Psoas muscle (tissue), 8 donors: ENCODE results near the gene PTGR3. TPM values are rescaled to one million over a fixed set of nuclear protein-coding genes. Genes with fewer than 3 reads are reported as not detected.

Experiments used
- ATAC-seq, 4 donors: fragments of 200-7000 bp; cut with Tn5 transposase; one replicate each; pipeline ENCODE4 v1.9.1; 2020; ENCODE audit warnings: moderate library complexity in 3 of 4, mild to moderate bottlenecking in 2 of 4
- DNase-seq, 2 donors: peaks; one replicate each; pipeline ENCODE4 v3.0.0-alpha.2; 2020
- H3K27ac ChIP-seq: fragments of 200-600 bp; one replicate; pipeline ENCODE4 v1.8.0; 2022
- H3K27me3 ChIP-seq, 3 donors: fragments of 200-600 bp in 1 of 3; one replicate each; pipeline versions ENCODE4 v1.6.1 to v1.8.0; 2013 to 2022; ENCODE audit warnings: low read length in 2 of 3, mild to moderate bottlenecking in 2 of 3, moderate library complexity in 1 of 3; ENCODE audit not compliant: insufficient read depth in 3 of 3
- H3K36me3 ChIP-seq, 2 donors: fragments of 200-600 bp in 1 of 2; one replicate each; pipeline versions ENCODE4 v1.6.1 to v1.8.0; 2013 to 2022; ENCODE audit warnings: low read depth in 1 of 2, mild to moderate bottlenecking in 1 of 2, moderate library complexity in 1 of 2; ENCODE audit not compliant: insufficient read depth in 1 of 2
- H3K4me1 ChIP-seq: fragments of 200-600 bp; one replicate; pipeline ENCODE4 v1.8.0; 2022
- H3K4me3 ChIP-seq: fragments of 200-600 bp; one replicate; pipeline ENCODE4 v1.8.0; 2022; ENCODE audit warnings: mild to moderate bottlenecking
- H3K9me3 ChIP-seq: fragments of 200-600 bp; one replicate; pipeline ENCODE4 v1.8.0; 2022
- CTCF ChIP-seq: fragments of 200-600 bp; IDR thresholded peaks from one replicate; pipeline ENCODE4 v1.8.0; 2022; ENCODE audit warnings: antibody characterized with exemption
- WGBS, 3 donors: extraction: QIAGEN DNeasy Blood & Tissue Kit; methylation state at CpG; one replicate each; pipeline versions ENCODE4 v1.1.6 to v1.1.7; 2013; 5-methylcytosine and 5-hydroxymethylcytosine counted together
- intact Hi-C, 2 donors: fragments of 100-400 bp; cut with DNase I; formaldehyde crosslinking; loops; one replicate each; pipeline versions ENCODE4 v1.11.0 to v1.14.2; 2022
- polyA plus RNA-seq, 3 donors: library from polyadenylated mRNA; stranded (reverse); fragments of 200-250 nt; gene quantifications; one replicate each; pipeline ENCODE4 v1.2.3, GENCODE V29; 2013
- total RNA-seq, 4 donors: library from RNA; stranded (reverse); fragmentation: NEBNext Ultra II Directional in 2 of 4; extraction: Animal tissue kit (Norgen Biotek cat#: 25700) in 2 of 4; gene quantifications; one replicate each; pipeline versions ENCODE4 v1.2.1 to v1.2.4, GENCODE V29; 2021 to 2023
- donor health status: healthy with polysubstance abuse.
- donor health status: DM: no; HTN: no; CAD: no; lungs with moderate emphysema.
- donor health status: Bipolar disorder and iron deficiency.
- donor health status: healthy.
- donor health status: DM: yes; HTN: yes; CAD: no.
- donor health status: DM: no; HTN: no; CAD: no.
- donor health status: DM: no; HTN: no; CAD: no.
- donor health status: DM: yes; HTN: yes; CAD: no.

PTGR3 gene
- total and polyA plus RNA-seq, 7 donors = 20.6 to 66.4 (median 31.7) TPM

- DNase-seq = no peak
- WGBS, 3 donors = 0% methylated on average over 8 of the region's 8 CpGs
- ATAC-seq = no peak
- no peaks in the 10 kb centered on the region for H3K36me3 ChIP-seq
- peak overlapping the region; percentile 99 for H3K27ac ChIP-seq
- peak overlapping the region; percentile 87 for H3K4me3 ChIP-seq
- intact Hi-C loops = loop anchor here (5.0 kb wide), 1 partner anchor 37 kb away; no protein-coding TSS in a partner anchor
- no peaks in the 10 kb centered on the region for H3K27me3 ChIP-seq
- no peaks in the 10 kb centered on the region for H3K9me3 ChIP-seq
- H3K4me1 ChIP-seq = peaks cover 50% of the 10 kb centered on the region
- no peak for TF ChIP-seq CTCF
Measured at GRCh38 chr18:75209951-75210258, 966 bp upstream of the PTGR3 start.

GRCh38 chr18:75208836-75209128 is 157 bp downstream of the PTGR3 start:
- Histone ChIP-seq H3K36me3 (no peaks in the 10 kb centered on the region), H3K9me3 (no peaks in the 10 kb centered on the region), H3K4me3 (peak overlapping the region; percentile 87), H3K27me3 (no peaks in the 10 kb centered on the region), H3K4me1 (peaks cover 43% of the 10 kb centered on the region), H3K27ac (peak overlapping the region; percentile 99)
- intact Hi-C loops = loop anchor here in 1 of 2 donors (1.0 to 5.0 kb wide), 2 partner anchors 39 to 77 kb away; no protein-coding TSS in a partner anchor
- 0% methylated on average over 5 to 34 of the region's 34 CpGs for WGBS, 3 donors
- DNase-seq = no peak
- no peak for ATAC-seq
- TF ChIP-seq CTCF = no peak

- ATAC-seq (peak; percentile 28 to 44 (median 42)), DNase-seq (peak; percentile 63 to 82)
- no peaks in the 10 kb centered on the region for H3K36me3 ChIP-seq
- 0% methylated on average over 43 to 65 of the region's 65 CpGs for WGBS, 3 donors
- H3K9me3 ChIP-seq = no peaks in the 10 kb centered on the region
- H3K27ac ChIP-seq = peak overlapping the region; percentile 99
- H3K27me3 ChIP-seq = no peaks in the 10 kb centered on the region
- intact Hi-C loops = loop anchor here in 1 of 2 donors (1.0 to 5.0 kb wide), 2 partner anchors 39 to 77 kb away; no protein-coding TSS in a partner anchor
- H3K4me3 ChIP-seq = peak overlapping the region; percentile 87
- peaks cover 42% of the 10 kb centered on the region for H3K4me1 ChIP-seq
- peak; percentile 4 for TF ChIP-seq CTCF
Measured at GRCh38 chr18:75208155-75208835, 644 bp downstream of the PTGR3 start.

- no peak for DNase-seq
- Histone ChIP-seq H3K9me3 (no peaks in the 10 kb centered on the region), H3K27ac (peak overlapping the region; percentile 99), H3K4me3 (peak overlapping the region; percentile 87), H3K36me3 (no peaks in the 10 kb centered on the region), H3K4me1 (peaks cover 41% of the 10 kb centered on the region), H3K27me3 (no peaks in the 10 kb centered on the region)
- ATAC-seq = peak in 2 of 4 donors; percentile 23 to 26
- WGBS, 3 donors = 3 to 5% (median 4%) methylated on average over 26 of the region's 26 CpGs
- intact Hi-C loops = loop anchor here in 1 of 2 donors (1.0 to 5.0 kb wide), 2 partner anchors 40 to 76 kb away; no protein-coding TSS in a partner anchor
- no peak for TF ChIP-seq CTCF
Measured at GRCh38 chr18:75207310-75208154, 1.4 kb downstream of the PTGR3 start.
